Neural cell (in vitro differentiated cells): ENCODE measurements around the gene SAMD7.

ENCODE experiments used
- CTCF ChIP-seq: fragments of 450-650 bp; IDR thresholded peaks from 2 replicates; pipeline ENCODE4 v1.5.1; 2014; ENCODE audit warnings: antibody characterized with exemption, mild to moderate bottlenecking, moderate library complexity; ENCODE audit not compliant: poor library complexity, severe bottlenecking
- EP300 ChIP-seq: fragments of 450-650 bp; conservative IDR thresholded peaks from 2 replicates; pipeline ENCODE4 v1.6.1; 2014; ENCODE audit warnings: antibody characterized with exemption, mild to moderate bottlenecking, moderate library complexity; ENCODE audit not compliant: poor library complexity, severe bottlenecking
- EZH2 ChIP-seq: fragments of 200-600, 300-800 bp; shearing (Covaris generic), sonication (generic); IDR thresholded peaks from 2 replicates; pipeline ENCODE4 v1.6.1; 2014; ENCODE audit warnings: antibody characterized with exemption, low read length, borderline replicate concordance, mild to moderate bottlenecking; ENCODE audit not compliant: insufficient read depth, poor library complexity, severe bottlenecking
- MXI1 ChIP-seq: fragments of 450-650 bp; conservative IDR thresholded peaks from 2 replicates; pipeline ENCODE4 v1.6.1; 2014; ENCODE audit warnings: antibody characterized with exemption, mild to moderate bottlenecking; ENCODE audit not compliant: poor library complexity, severe bottlenecking
- POLR2AphosphoS5 ChIP-seq: IDR thresholded peaks from 2 replicates; pipeline ENCODE4 v1.6.1; 2012
- RAD21 ChIP-seq: fragments of 450-650 bp; conservative IDR thresholded peaks from 2 replicates; pipeline ENCODE4 v1.6.1; 2014; ENCODE audit warnings: antibody characterized with exemption, mild to moderate bottlenecking, moderate library complexity
- SMC3 ChIP-seq: fragments of 450-650 bp; conservative IDR thresholded peaks from 2 replicates; pipeline ENCODE4 v1.6.1; 2014; ENCODE audit warnings: antibody characterized with exemption, mild to moderate bottlenecking, moderate library complexity; ENCODE audit not compliant: poor library complexity
- TAF1 ChIP-seq: IDR thresholded peaks from 2 replicates; pipeline ENCODE4 v1.6.1; 2012; ENCODE audit warnings: low read depth
- TF ChIP-seq, protein P1 (sequence below): IDR thresholded peaks from 2 replicates; pipeline ENCODE4 v1.6.1; 2012; ENCODE audit warnings: borderline replicate concordance

DNA sequence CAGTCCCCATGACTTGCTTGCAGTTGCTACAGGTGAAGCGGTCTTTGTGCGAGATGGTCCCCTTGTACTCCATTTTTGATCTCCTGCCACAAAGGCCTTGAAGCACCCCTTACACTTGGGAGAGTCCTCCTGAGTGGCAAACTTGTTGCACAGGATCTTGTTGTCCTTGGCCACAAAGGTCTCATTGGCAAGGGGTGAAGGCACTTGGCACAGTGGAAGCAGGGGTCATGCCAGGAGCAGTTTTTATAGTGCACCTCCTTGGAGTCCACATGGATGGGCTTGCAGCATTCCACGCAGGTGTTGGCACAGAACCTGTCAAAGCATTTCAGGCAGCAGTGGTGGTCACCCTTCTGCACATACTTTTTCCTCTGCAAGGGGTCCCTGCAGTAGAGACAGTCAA lies 35.0 kb downstream of the SAMD7 start:
- TF ChIP-seq CTCF = no peak
- TF ChIP-seq POLR2AphosphoS5 = no peak
- no peak for TF ChIP-seq EZH2
- no peak for TF ChIP-seq TAF1
- TF ChIP-seq, protein P1, sequence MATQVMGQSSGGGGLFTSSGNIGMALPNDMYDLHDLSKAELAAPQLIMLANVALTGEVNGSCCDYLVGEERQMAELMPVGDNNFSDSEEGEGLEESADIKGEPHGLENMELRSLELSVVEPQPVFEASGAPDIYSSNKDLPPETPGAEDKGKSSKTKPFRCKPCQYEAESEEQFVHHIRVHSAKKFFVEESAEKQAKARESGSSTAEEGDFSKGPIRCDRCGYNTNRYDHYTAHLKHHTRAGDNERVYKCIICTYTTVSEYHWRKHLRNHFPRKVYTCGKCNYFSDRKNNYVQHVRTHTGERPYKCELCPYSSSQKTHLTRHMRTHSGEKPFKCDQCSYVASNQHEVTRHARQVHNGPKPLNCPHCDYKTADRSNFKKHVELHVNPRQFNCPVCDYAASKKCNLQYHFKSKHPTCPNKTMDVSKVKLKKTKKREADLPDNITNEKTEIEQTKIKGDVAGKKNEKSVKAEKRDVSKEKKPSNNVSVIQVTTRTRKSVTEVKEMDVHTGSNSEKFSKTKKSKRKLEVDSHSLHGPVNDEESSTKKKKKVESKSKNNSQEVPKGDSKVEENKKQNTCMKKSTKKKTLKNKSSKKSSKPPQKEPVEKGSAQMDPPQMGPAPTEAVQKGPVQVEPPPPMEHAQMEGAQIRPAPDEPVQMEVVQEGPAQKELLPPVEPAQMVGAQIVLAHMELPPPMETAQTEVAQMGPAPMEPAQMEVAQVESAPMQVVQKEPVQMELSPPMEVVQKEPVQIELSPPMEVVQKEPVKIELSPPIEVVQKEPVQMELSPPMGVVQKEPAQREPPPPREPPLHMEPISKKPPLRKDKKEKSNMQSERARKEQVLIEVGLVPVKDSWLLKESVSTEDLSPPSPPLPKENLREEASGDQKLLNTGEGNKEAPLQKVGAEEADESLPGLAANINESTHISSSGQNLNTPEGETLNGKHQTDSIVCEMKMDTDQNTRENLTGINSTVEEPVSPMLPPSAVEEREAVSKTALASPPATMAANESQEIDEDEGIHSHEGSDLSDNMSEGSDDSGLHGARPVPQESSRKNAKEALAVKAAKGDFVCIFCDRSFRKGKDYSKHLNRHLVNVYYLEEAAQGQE = no peak
- no peak for TF ChIP-seq RAD21
- no peak for TF ChIP-seq EP300
- no peak for TF ChIP-seq SMC3
- no peak for TF ChIP-seq MXI1
